UCSD-AML1 (cell line): ENCODE data around the gene CARNS1.

Experiments
- DNase-seq: peaks from one replicate; lab custom pipeline; 2025; ENCODE audit not compliant: unreplicated experiment; lab: John Stamatoyannopoulos, UW

The CARNS1 gene

GRCh38 chr11:67428052-67429001, 12.8 kb downstream of the CARNS1 start, which contains the start of gene RPS6KB2:
Gene RPS6KB2, plus strand, starts transcription at chr11:67428494. Its CDS starts 52 bp downstream, at chr11:67428546.
- DNase-seq: peak; percentile 96

- DNase-seq: no peak
Measured at GRCh38 chr11:67429038-67429668, 13.7 kb downstream of the CARNS1 start.

- no peak for DNase-seq
Measured at GRCh38 chr11:67429722-67430121, 14.2 kb downstream of the CARNS1 start.

- DNase-seq: no peak
Measured at GRCh38 chr11:67431346-67432249, 16.1 kb downstream of the CARNS1 start.

- DNase-seq: no peak
Measured at GRCh38 chr11:67432655-67433349, 17.3 kb downstream of the CARNS1 start.

- no peak for DNase-seq
Measured at GRCh38 chr11:67433536-67434394, 18.3 kb downstream of the CARNS1 start.

- DNase-seq: no peak
Measured at GRCh38 chr11:67434395-67434881, 19.0 kb downstream of the CARNS1 start.

- no peak for DNase-seq
Measured at GRCh38 chr11:67435031-67435726, 19.7 kb downstream of the CARNS1 start.

- DNase-seq: no peak
Measured at GRCh38 chr11:67435727-67436458, 20.4 kb downstream of the CARNS1 start.

GRCh38 chr11:67436459-67437081, 21.1 kb downstream of the CARNS1 start:
- peak; percentile 61 for DNase-seq

- peak; percentile 82 for DNase-seq
Measured at GRCh38 chr11:67437082-67437808, 21.8 kb downstream of the CARNS1 start, which contains the start of gene PTPRCAP. Gene PTPRCAP, minus strand, starts transcription at chr11:67437682. Its CDS starts 63 bp downstream, at chr11:67437619.

GRCh38 chr11:67437809-67438157, 22.3 kb downstream of the CARNS1 start:
- DNase-seq: no peak

- no peak for DNase-seq
Measured at GRCh38 chr11:67438158-67438902, 22.9 kb downstream of the CARNS1 start.

GRCh38 chr11:67439321-67440228, 24.1 kb downstream of the CARNS1 start:
- peak; percentile 71 for DNase-seq
